GM15510 (cell line): ENCODE measurements around the gene KPNB1.

ENCODE experiments used
- POLR2A ChIP-seq: IDR thresholded peaks from 3 replicates; pipeline ENCODE4 v1.6.1; 2011; ENCODE audit warnings: borderline replicate concordance; ENCODE audit not compliant: insufficient read length; ENCODE audit errors: extremely low read depth

The KPNB1 gene

DNA sequence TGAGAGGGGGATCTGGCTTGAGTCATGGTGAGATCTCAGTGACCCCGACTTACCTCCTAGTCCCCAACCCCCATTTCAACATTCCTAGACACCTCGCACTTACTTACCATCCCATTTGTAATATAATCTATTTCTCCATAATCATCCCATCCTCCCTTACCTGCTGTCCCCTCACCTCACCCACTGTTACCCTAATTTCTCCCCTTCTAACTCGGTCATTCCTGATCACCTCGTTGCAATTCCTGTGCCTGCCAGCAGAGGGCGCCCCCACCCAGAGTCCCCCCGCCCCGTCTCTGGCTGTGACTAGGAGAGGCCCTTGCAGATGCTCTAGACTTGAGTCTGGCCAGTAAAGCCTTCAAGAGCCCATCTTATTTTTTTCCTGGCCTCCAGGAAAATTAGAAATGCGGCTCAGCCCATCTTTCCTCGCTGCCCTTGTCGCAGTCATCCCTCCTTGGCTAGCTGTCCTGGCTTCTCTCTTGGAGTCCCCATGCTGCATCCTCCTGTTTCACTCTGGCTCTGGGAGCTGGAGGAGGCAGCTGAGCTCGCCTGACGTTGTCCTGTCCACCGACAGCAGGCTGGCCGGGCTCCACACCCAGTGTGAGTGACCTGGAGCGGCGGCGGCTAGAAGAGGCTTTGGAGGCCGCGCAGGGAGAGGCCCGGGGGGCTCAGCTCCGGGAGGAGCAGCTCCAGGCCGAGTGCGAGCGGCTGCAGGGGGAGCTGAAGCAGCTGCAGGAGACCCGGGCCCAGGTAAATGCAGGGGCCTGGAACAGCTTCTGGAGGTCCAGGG, 49.2 kb downstream of the KPNB1 start:
- TF ChIP-seq POLR2A: no peak

DNA sequence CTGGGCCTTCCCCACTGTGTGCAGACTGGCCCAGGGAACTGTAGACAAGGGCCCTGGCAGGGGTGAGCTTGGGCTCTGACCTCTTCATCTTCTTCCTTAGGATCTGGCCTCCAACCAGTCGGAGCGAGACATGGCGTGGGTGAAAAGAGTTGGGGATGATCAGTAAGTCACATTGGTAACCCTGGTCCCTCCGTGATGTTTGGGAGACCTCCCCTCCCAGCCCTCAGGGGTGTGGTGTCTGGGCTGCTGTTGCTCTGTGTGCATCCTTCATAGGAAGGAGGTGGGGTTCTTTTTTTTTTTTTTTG, 49.8 kb downstream of the KPNB1 start:
- no peak for TF ChIP-seq POLR2A

DNA sequence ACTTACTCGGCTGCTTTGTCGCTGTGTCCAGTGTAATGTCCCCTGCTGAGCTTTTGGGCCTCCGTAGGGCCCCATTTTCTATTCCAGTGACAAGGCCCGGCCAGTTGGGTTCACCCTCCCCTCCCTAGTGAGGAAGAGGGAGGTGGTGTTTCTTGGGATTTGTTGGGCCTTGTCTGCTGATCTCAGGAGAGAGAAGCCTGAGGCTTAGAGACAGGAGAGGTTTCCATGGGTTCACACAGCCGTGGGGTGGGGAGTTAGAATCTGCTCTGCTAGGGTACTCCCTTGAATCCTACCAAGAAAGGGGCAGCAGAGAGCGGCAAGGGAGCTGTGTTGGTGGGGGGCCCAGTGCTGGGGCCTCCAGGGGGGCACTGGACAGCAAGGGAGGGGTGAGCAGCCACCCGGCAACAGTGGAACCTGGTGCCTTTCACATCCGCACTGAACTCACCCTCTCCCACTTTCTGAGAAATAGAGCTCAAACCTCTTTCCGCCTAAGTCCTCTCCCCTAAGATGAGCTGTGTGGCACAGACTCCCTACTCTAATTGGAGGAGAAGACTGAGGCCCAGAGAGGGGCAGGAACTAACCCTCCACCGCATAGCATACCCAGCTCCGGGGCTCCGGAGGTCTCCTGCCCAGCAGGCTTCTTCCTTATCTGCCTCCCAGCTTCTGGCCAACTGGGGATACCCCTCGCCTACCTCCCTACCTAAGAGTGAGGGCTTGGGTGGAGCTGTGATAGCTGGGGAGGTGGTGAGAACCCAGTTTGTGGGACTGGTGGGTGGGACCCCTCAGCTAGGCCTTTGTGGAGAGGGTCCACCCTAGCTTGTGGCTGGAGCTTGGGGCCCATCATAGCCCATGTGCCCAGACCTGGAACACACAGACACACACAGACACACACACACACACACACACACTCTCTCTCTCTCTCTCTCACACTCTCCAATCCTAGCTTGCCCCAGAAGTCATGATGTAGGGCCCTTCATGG, 51.0 kb downstream of the KPNB1 start:
- TF ChIP-seq POLR2A: no peak

DNA sequence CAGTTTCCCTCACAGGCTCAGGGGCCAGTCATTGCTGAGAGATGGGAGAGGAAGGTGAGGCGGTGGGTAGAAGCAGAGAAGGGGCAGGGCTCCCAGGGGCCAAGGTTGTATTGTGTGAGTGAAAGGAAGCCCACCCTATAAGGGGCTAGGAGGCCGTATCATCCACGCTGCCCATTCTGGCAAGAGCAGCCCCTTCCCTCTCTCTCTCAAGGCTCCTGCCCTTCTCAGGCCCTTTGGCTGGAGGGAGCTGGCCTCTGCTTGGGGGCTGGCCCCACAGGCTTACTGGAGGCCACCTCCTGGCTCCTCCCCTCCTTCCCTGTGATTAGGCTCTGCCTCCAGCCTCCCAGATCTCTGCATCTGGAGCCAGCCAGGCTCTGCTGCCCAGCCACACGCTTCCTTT, 51.9 kb downstream of the KPNB1 start:
- TF ChIP-seq POLR2A: no peak

DNA sequence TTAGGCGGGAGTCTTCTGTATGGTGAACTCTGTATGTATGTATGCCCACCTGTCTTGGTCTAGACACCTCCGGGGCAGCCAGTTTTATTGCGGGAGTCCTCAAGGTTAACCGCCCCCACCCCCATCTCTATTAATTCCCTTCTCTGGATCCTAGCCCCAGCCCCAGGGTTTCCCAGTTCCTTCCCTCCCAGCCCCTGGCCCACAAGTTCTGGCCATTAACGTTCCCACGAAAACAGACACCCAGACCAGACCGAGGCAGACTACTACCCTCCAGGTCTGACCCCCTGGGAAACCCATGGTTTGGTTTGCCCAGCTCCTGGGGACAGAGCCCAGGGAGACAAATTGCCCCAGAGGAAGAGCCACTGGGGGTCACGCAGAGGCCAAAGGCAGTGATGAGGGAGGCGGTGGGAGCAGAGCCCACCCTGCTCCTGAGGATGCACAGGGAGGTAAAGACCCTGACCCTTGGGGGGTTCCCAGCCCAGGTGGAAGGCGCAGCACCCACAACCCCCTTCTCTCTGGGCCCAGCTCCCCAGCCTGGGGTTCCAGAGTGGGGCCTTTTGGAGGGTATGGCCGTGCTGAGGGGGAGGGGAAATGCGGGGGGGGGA, 52.8 kb downstream of the KPNB1 start:
- TF ChIP-seq POLR2A: no peak

DNA sequence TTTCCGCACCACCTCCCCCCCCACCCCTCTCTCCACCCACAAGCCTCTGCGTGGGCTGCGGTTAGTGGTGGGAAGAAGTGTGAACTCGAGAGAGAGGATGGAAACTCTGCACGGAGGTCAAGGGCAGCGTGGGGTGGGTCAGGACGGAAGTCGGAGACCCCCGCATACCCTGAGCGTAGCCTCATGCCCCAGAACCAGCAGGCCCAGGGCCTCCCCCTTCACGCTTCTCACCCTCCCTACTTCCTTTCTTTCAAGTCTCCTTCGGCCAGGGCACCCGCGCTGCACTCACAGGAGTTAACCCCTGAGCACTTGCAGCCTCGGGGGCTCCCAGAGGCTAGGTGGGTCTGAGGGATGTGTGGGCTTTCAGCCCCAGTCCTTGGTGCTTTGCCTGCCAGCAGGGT, 53.5 kb downstream of the KPNB1 start:
- no peak for TF ChIP-seq POLR2A

DNA sequence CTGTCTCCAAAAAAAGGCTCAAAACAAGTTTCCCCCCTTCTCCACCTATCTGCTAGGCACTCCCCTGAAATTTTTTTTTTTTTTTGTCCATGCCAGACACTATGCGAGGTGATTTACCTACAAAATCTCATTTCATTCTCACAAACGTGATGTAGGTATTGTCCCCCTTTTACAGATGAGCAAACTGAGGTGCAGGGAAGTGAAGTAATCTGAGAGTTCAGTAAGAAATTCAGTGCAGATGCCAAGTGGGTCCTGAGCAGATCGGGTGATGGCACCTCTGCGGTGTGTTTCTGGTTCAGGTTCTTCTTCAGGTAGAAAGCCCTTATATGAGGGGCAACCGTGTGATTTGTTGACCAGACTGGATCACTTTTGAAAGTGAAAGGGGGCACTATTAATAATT, 54.0 kb downstream of the KPNB1 start:
- no peak for TF ChIP-seq POLR2A

DNA sequence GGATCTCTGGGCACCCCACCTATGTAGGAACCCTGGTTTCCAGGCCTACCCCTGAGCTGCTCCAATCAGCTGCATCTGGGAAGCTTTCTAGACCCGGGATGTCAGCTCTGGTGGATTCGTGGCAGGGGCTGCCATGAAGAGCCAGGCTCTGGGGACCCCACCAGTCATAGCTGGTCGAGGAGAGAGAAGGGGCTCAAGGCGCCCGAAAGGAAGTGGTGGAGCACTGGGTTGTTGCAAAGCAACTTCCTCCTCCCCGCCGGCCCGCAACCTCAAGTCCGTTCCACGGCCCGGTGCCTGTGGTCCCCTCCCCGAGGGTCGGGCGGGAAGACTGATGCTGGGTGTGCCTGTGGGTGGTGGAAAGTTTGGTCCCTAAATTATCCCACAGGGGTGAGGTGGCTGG, 54.4 kb downstream of the KPNB1 start:
- TF ChIP-seq POLR2A: no peak

DNA sequence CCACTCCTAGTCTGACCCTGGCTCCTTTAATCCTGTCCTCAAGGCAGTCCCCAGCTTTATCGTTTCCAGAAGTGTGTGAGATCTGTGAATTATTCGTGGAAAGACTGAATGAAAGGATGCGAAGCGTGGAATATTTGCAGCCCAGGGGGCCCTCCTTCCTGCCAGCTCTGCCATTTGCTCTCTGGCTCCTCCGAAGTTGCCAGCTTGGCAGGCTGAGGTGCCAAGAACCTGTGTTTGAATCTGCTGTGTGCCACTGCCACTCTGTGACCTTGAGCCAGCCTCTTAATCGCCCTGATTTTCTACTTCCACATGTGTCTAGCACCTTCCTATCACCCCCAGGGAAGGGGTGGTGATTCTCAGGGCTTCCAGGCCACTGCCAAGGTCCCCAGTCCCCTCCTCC, 55.0 kb downstream of the KPNB1 start:
- no peak for TF ChIP-seq POLR2A

DNA sequence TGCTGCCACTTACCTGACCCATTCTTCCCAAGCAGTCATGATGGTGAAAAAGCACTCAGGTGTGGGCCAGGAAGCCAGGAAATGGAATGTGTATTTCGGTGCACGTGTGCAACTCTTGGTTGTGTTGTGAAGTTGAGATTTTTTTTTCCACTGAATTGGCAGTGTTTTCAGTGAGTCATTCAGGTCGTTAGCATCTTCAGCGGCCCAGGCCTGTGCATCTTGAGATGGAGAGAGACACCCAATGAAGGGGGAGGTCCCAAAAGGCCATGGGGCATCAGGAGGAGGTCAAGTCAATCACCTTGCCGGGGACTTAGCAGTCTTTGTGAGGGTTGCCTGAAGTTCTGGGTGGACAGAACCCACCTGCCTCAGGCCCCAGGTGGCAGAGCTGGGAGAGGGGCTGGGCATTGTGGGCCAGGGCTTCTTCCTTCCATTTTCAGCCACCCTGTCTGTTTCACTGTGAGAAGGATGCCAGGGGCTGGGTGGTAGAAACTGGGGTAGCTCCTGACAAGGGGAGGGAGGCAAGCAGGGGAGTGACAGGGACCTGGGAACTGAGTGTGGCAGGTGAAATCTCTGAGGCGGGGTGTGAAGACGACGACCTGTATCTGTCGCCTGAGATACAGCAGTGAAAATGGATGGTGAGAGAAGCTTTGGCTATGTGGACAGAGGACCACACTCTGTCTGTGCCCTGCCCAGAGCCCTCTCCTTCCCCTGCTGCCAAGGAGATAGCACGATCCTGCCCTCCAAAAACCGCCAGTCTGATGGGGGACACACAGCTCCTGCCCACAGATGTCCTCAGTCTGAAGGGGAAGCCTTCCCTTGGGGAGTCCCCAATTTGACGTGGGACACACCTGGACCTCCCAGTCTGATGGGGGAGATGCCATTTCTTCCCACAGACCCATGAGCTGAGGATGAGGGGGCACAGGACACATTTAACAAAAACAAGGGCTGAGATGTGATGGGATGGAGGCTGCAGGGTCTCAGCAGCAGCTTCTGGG, 56.1 kb downstream of the KPNB1 start:
- no peak for TF ChIP-seq POLR2A

DNA sequence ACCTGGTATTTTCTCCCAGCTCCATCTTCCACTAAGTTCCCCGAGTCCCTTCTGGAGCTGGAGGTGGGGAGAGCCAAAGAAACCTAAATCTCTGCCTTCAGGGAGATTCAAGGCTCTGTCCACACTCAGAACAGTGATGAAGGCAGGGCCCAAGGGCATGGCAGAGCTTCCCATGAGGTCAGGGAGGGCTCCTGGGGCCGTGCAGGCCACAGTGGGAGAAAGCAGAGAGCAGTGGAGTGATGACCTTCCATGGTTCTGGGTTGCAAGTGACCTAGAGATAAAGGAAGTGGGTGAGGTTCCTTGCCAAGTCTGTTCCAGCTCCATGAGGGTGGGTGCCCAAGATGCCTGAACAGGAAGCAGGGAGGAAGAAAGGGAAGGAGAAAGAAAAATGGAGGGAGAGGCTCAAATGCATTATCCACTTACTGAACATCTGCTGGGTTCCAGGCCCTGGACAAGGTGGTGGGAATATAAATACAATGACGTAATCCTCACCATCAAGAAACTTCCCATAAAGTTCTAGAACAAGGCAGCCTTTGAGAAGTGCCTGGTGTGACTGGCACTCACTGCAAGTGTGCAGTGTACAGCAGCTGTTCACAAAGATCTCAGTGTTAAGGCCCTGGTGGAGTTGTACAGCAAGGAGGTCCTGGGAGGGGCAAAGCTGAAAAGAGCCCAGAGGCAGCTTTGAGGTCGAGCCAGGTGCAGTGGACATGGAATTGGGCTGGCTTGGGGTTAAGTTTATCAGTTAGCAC, 57.5 kb downstream of the KPNB1 start:
- no peak for TF ChIP-seq POLR2A

DNA sequence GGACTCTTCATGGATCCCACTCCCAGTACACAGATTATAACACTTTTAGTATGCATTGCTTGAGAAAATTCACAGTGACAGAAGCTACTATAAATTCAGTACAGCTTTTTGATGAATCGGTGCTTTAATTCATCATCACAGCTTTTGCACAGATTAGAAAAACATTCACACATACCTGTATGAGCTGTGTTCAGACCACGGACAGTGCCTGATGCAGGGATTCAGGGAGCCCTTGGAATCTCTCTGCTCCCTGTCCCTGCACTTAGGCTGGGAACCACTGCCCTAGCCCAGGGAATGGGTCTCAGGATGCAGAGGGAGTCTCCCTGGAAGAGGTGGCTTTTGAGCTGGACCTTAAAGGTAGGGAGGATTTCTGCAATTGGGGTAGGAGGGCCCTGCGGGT, 58.2 kb downstream of the KPNB1 start:
- TF ChIP-seq POLR2A: no peak

DNA sequence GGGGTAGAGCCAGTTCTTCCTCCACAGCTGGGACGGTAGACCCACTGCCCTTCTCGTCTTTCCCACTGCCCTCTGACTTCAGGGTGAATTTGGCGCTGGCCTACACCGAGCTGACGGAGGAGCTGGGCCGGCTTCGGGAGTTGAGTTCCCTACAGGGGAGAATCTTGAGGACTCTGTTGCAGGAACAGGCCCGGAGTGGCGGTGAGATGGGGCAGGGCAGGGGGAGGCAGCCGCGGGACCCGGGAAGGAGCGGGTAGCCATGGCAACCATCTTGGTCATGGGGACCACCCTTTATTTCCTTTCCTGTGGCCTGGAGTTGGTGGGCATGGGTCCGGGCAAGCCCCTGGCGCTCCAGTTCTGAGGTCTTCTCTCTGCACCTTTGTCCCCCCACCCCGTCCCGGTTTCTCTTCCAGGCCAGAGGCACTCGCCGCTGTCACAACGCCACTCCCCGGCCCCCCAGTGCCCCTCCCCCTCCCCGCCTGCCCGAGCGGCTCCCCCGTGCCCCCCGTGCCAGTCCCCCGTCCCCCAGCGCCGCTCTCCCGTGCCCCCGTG, 58.7 kb downstream of the KPNB1 start:
- TF ChIP-seq POLR2A: no peak
